Thoracic aorta (tissue), 2 donors: ENCODE measurements around the gene NIPBL. TPM values are rescaled to one million over a fixed set of nuclear protein-coding genes. Genes with fewer than 3 reads are reported as not detected.

ENCODE experiments used
- ATAC-seq: fragments of 150-250 bp; one replicate; pipeline ENCODE4 v1.8.0; 2017; ENCODE audit warnings: low read depth; ENCODE audit not compliant: insufficient number of reproducible peaks, low FRiP score
- DNase-seq: peaks from one replicate; pipeline ENCODE4 v3.0.0-alpha.2; 2020; ENCODE audit warnings: low spot score
- H3K27ac ChIP-seq, 2 donors: fragments of 200-600 bp; sonication (generic); 1 replicate in 1 of 2; 2 replicates in 1 of 2; pipeline ENCODE4 v1.5.1; 2016; ENCODE audit warnings: mild to moderate bottlenecking in 2 of 2, moderate library complexity in 2 of 2
- H3K27me3 ChIP-seq: fragments of 200-600 bp; sonication (generic); replicated peaks from 2 replicates; pipeline ENCODE4 v1.6.0; 2016; ENCODE audit warnings: mild to moderate bottlenecking; ENCODE audit not compliant: insufficient read depth
- H3K36me3 ChIP-seq: fragments of 200-600 bp; sonication (generic); one replicate; pipeline ENCODE4 v1.5.1; 2016
- H3K4me1 ChIP-seq, 2 donors: fragments of 200-600 bp; sonication (generic); 1 replicate in 1 of 2; 2 replicates in 1 of 2; pipeline versions ENCODE4 v1.5.1 to v1.6.0; 2016; ENCODE audit warnings: low read depth in 2 of 2, mild to moderate bottlenecking in 1 of 2; ENCODE audit not compliant: control insufficient read depth in 1 of 2
- H3K4me3 ChIP-seq: fragments of 200-600 bp; sonication (generic); 2 replicates; pipeline ENCODE4 v1.5.1; 2016; ENCODE audit warnings: mild to moderate bottlenecking
- H3K9me3 ChIP-seq: fragments of 200-600 bp; sonication (generic); 2 replicates; pipeline ENCODE4 v1.5.1; 2016
- CTCF ChIP-seq: fragments of 200-600 bp; sonication (generic); IDR thresholded peaks from one replicate; pipeline ENCODE4 v1.5.1; 2019; ENCODE audit warnings: antibody characterized with exemption
- total RNA-seq, 2 donors: library from RNA; depleted of rRNA; stranded (reverse); fragments of >200 nt; gene quantifications; one replicate each; pipeline versions ENCODE4 v1.1.0 to v1.2.3, GENCODE V29; 2016

The NIPBL gene
- total RNA-seq, 2 donors from 2014 or later = 38.6 to 50.8 TPM

GRCh38 chr5:36957953-36958537 lies 81.5 kb downstream of the NIPBL start:
- Histone ChIP-seq H3K36me3 (peaks cover 5% of the 10 kb centered on the region), H3K4me1 (peaks cover 0 to 12% of the 10 kb centered on the region in 2 donors)

GRCh38 chr5:36958612-36959011 lies 82.0 kb downstream of the NIPBL start:
- Histone ChIP-seq H3K36me3 (peaks cover 5% of the 10 kb centered on the region), H3K27ac (no peak overlapping the region), H3K4me3 (no peak overlapping the region), H3K9me3 (no peaks in the 10 kb centered on the region), H3K4me1 (peaks cover 0 to 7% of the 10 kb centered on the region in 2 donors), H3K27me3 (no peaks in the 10 kb centered on the region)
- TF ChIP-seq CTCF = no peak
- ATAC-seq (no peak), DNase-seq (no peak)

More at GRCh38 chr5:36957953-36958537, 81.5 kb downstream of the NIPBL start:
- Histone ChIP-seq H3K27me3 (no peaks in the 10 kb centered on the region), H3K27ac (no peak overlapping the region), H3K9me3 (no peaks in the 10 kb centered on the region), H3K4me3 (no peak overlapping the region)
- ATAC-seq (no peak), DNase-seq (no peak)
- no peak for TF ChIP-seq CTCF

GRCh38 chr5:36965179-36965578 lies 88.6 kb downstream of the NIPBL start:
- TF ChIP-seq CTCF = no peak
- no peaks in the 10 kb centered on the region for H3K9me3 ChIP-seq
- H3K4me1 ChIP-seq = no peaks in the 10 kb centered on the region
- peaks cover 11% of the 10 kb centered on the region for H3K36me3 ChIP-seq
- DNase-seq = no peak
- H3K27me3 ChIP-seq = no peaks in the 10 kb centered on the region
- H3K27ac ChIP-seq = no peak overlapping the region
- no peak overlapping the region for H3K4me3 ChIP-seq
- ATAC-seq = no peak

GRCh38 chr5:36969700-36970395 lies 93.3 kb downstream of the NIPBL start:
- no peaks in the 10 kb centered on the region for H3K27me3 ChIP-seq
- H3K9me3 ChIP-seq = no peaks in the 10 kb centered on the region
- no peak overlapping the region for H3K4me3 ChIP-seq
- ATAC-seq (no peak), DNase-seq (no peak)
- H3K4me1 ChIP-seq = no peaks in the 10 kb centered on the region
- peaks cover 25% of the 10 kb centered on the region for H3K36me3 ChIP-seq
- no peak for TF ChIP-seq CTCF
- no peak overlapping the region for H3K27ac ChIP-seq

- ATAC-seq (no peak), DNase-seq (no peak)
- H3K4me3 ChIP-seq = no peak overlapping the region
- peaks cover 15% of the 10 kb centered on the region for H3K36me3 ChIP-seq
- no peak overlapping the region for H3K27ac ChIP-seq
- peaks cover 4% of the 10 kb centered on the region for H3K9me3 ChIP-seq
- H3K27me3 ChIP-seq = no peaks in the 10 kb centered on the region
- H3K4me1 ChIP-seq = no peaks in the 10 kb centered on the region
- no peak for TF ChIP-seq CTCF
Observed at GRCh38 chr5:36978196-36978595, 101.6 kb downstream of the NIPBL start.
